GM13976 (cell line): ENCODE data around the gene STAB2.

Experiments
- DNase-seq: peaks from one replicate; pipeline ENCODE4 v3.0.0; 2012; ENCODE audit warnings: low spot score
- CTCF ChIP-seq: IDR thresholded peaks from 2 replicates; pipeline ENCODE4 v1.5.1; 2012; ENCODE audit warnings: borderline replicate concordance, mild to moderate bottlenecking; ENCODE audit not compliant: insufficient read depth; ENCODE audit errors: extremely low read depth, missing control alignments, control extremely low read depth
- in situ Hi-C: fragments of 300-500 bp; cut with MboI; formaldehyde crosslinking; loops from one replicate; pipeline ENCODE4 v1.12.0; 2022; ENCODE audit warnings: low sequenced_read_pairs, mixed read lengths, inconsistent platforms; ENCODE audit not compliant: unreplicated experiment

Gene STAB2

GRCh38 chr12:103786201-103786600 lies 199.1 kb downstream of the STAB2 start:
- TF ChIP-seq CTCF: no peak
- no peak for DNase-seq
- in situ Hi-C loops: no loop called here

GRCh38 chr12:103791350-103791920 lies 204.4 kb downstream of the STAB2 start:
- in situ Hi-C loops: no loop called here
- no peak for TF ChIP-seq CTCF
- no peak for DNase-seq

GRCh38 chr12:103793046-103793445 lies 206.0 kb downstream of the STAB2 start:
- no peak for TF ChIP-seq CTCF
- DNase-seq: no peak
- in situ Hi-C loops: no loop called here

GRCh38 chr12:103793512-103794045 lies 206.5 kb downstream of the STAB2 start:
- in situ Hi-C loops: no loop called here
- DNase-seq: no peak
- no peak for TF ChIP-seq CTCF

GRCh38 chr12:103794309-103795213 lies 207.5 kb downstream of the STAB2 start:
- TF ChIP-seq CTCF: no peak
- DNase-seq: no peak
- in situ Hi-C loops: no loop called here

GRCh38 chr12:103798586-103798985 lies 211.5 kb downstream of the STAB2 start:
- DNase-seq: no peak
- no peak for TF ChIP-seq CTCF
- in situ Hi-C loops: no loop called here
